IgD-negative memory B cell (primary cell): ENCODE results near the gene UVSSA. TPM values are rescaled to one million over a fixed set of nuclear protein-coding genes. Genes with fewer than 3 reads are reported as not detected.
A peak's percentile ranks its signal among the peaks of the same experiment; 100 is the strongest.

Source experiments
- H3K27ac Mint-ChIP-seq, 3 donors: one replicate each; pipeline ENCODE4 v1.8.0; 2020 to 2022; ENCODE audit warnings: mild to moderate bottlenecking in 3 of 3, mixed read lengths in 3 of 3, moderate library complexity in 1 of 3
- H3K27me3 Mint-ChIP-seq: one replicate; pipeline ENCODE4 v1.8.0; 2021; ENCODE audit warnings: mixed read lengths
- H3K36me3 Mint-ChIP-seq: one replicate; pipeline ENCODE4 v1.8.0; 2020; ENCODE audit warnings: mild to moderate bottlenecking, mixed read lengths
- H3K4me1 Mint-ChIP-seq, 3 donors: one replicate each; pipeline ENCODE4 v1.8.0; 2020 to 2022; ENCODE audit warnings: mixed read lengths in 3 of 3, mild to moderate bottlenecking in 1 of 3
- H3K4me3 Mint-ChIP-seq, 4 donors: one replicate each; pipeline ENCODE4 v1.8.0; 2020 to 2022; ENCODE audit warnings: mild to moderate bottlenecking in 4 of 4, mixed read lengths in 4 of 4, moderate library complexity in 3 of 4
- H3K9me3 Mint-ChIP-seq, 3 donors: one replicate each; pipeline ENCODE4 v1.8.0; 2020 to 2021; ENCODE audit warnings: mixed read lengths in 3 of 3, mild to moderate bottlenecking in 1 of 3
- polyA plus RNA-seq: library from polyadenylated mRNA; unstranded; fragments of 300-500 nt; fragmentation: Illumina TruSeq; gene quantifications from one replicate; pipeline ENCODE4 v1.2.3, GENCODE V29; 2021

Gene UVSSA
- polyA plus RNA-seq, 1 donor from 2014 or later, result 9.5 TPM

GRCh38 chr4:1402021-1402515 lies 55.1 kb downstream of the UVSSA start:
- Mint-ChIP-seq H3K9me3 (peaks cover 0 to 2% (median 0%) of the 10 kb centered on the region in 3 donors), H3K27ac (no peak overlapping the region), H3K4me1 (no peaks in the 10 kb centered on the region), H3K36me3 (no peaks in the 10 kb centered on the region), H3K27me3 (peaks cover 12% of the 10 kb centered on the region), H3K4me3 (no peak overlapping the region)

DNA sequence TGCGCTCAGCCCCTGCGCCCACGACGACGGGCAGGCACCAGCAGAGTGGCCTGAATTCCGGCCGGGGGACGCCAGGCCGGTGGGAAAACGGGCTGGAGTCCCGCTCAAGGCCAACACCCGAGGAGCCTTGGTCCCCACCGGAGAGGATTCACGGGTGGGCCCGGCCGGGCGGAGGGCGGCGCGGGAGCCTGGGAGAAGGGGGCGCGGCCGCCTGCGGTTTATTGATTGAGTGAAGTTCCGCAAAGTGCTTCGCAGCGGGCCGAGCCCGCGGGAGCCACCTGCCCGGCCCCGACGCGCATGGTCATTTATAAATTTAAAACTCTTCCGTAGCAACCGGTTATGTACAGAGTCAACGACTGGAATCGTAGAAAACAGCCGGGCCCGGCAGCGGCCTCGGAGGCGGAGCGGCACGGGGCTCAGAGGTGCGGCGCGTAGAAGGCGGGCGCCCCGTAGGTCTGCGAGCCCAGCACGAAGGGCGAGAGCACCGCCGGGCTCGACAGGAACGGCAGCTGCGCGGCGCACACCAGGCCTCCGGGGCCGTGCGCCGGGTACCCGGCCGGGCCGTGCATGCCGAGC lies 55.6 kb downstream of the UVSSA start:
- no peaks in the 10 kb centered on the region for H3K4me1 Mint-ChIP-seq
- H3K9me3 Mint-ChIP-seq, result peaks cover 0 to 2% (median 0%) of the 10 kb centered on the region in 3 donors
- H3K27me3 Mint-ChIP-seq, result peaks cover 17% of the 10 kb centered on the region
- H3K27ac Mint-ChIP-seq, result no peak overlapping the region
- H3K36me3 Mint-ChIP-seq, result no peaks in the 10 kb centered on the region
- no peak overlapping the region for H3K4me3 Mint-ChIP-seq

GRCh38 chr4:1403177-1403583 lies 56.2 kb downstream of the UVSSA start:
- H3K4me3 Mint-ChIP-seq, result no peak overlapping the region
- no peaks in the 10 kb centered on the region for H3K36me3 Mint-ChIP-seq

DNA sequence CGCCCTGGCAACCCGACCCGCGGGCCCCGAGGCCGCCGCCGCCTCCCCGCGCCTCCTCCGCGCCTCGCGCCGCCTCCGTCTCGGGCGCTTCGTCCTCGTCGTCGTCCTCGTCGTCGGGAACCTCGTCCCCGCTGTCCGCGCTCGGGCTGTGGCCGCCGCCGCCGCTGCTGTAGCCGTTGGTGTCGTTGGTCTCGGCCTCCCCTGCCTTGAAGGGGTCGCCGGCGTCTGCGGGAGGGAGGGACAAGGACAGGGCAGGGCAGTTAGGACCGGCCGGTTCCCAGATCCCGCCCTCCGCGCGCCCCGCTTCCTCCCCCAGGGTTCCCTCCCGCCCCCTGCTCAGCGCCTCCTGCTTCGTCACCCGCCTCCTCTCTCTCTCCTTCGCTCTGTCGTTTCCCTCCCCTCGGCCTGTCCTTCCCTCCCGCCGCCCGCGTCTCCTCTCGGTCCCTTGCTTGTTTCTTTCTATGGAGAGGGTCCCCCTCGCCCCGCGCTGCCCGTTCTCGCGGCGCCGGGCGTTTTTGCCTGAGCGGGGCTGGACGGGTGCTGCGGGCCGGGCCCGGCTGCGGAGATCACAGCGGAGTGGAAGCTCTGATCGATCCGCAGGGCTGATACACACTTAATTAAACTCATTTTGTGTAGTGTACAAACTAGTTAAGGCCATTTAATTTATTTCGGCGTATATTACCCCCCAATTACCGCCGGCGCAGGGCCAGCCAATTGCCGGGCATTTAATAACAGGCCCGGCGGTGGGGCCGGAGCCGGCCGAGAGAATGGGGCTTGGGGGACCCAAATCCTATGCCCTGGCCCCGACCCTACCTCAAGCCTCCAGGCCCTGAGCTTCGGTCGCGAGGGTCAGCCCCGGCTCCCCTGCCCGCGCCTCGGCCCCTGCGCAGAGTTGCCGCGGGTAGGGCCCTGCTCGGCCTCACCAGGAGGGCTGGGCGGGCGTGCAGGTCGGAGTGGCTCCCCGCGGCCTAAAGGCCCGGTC lies 56.9 kb downstream of the UVSSA start:
- Mint-ChIP-seq H3K4me1 (peaks cover 0 to 2% (median 0%) of the 10 kb centered on the region in 3 donors), H3K36me3 (no peaks in the 10 kb centered on the region), H3K27me3 (peaks cover 26% of the 10 kb centered on the region), H3K9me3 (peaks cover 0 to 2% (median 0%) of the 10 kb centered on the region in 3 donors), H3K27ac (no peak overlapping the region), H3K4me3 (no peak overlapping the region)

More at GRCh38 chr4:1403177-1403583, 56.2 kb downstream of the UVSSA start:
- peaks cover 20% of the 10 kb centered on the region for H3K27me3 Mint-ChIP-seq
- H3K27ac Mint-ChIP-seq, result no peak overlapping the region
- no peaks in the 10 kb centered on the region for H3K4me1 Mint-ChIP-seq
- H3K9me3 Mint-ChIP-seq, result peaks cover 0 to 2% (median 0%) of the 10 kb centered on the region in 3 donors

GRCh38 chr4:1404573-1405253 lies 57.7 kb downstream of the UVSSA start:
- H3K4me1 Mint-ChIP-seq, result peaks cover 0 to 2% (median 0%) of the 10 kb centered on the region in 3 donors
- H3K9me3 Mint-ChIP-seq, result no peaks in the 10 kb centered on the region
- peaks cover 31% of the 10 kb centered on the region for H3K27me3 Mint-ChIP-seq
- H3K4me3 Mint-ChIP-seq, result no peak overlapping the region
- no peaks in the 10 kb centered on the region for H3K36me3 Mint-ChIP-seq
- H3K27ac Mint-ChIP-seq, result no peak overlapping the region

- H3K36me3 Mint-ChIP-seq, result no peaks in the 10 kb centered on the region
- no peaks in the 10 kb centered on the region for H3K9me3 Mint-ChIP-seq
- H3K4me1 Mint-ChIP-seq, result peaks cover 0 to 2% (median 0%) of the 10 kb centered on the region in 3 donors
- H3K27me3 Mint-ChIP-seq, result peaks cover 32% of the 10 kb centered on the region
- no peak overlapping the region for H3K4me3 Mint-ChIP-seq
- no peak overlapping the region for H3K27ac Mint-ChIP-seq
These were observed 58.2 kb downstream of the UVSSA start for GRCh38 chr4:1405254-1405635.

GRCh38 chr4:1405636-1406393 lies 58.8 kb downstream of the UVSSA start:
- no peak overlapping the region for H3K27ac Mint-ChIP-seq
- H3K4me3 Mint-ChIP-seq, result no peak overlapping the region
- no peaks in the 10 kb centered on the region for H3K9me3 Mint-ChIP-seq
- peaks cover 0 to 2% (median 0%) of the 10 kb centered on the region in 3 donors for H3K4me1 Mint-ChIP-seq
- H3K27me3 Mint-ChIP-seq, result peaks cover 35% of the 10 kb centered on the region
- no peaks in the 10 kb centered on the region for H3K36me3 Mint-ChIP-seq

GRCh38 chr4:1406394-1406980 lies 59.5 kb downstream of the UVSSA start, which contains the start of gene NKX1-1:
NKX1-1 (minus strand) TSS chr4:1406442; CDS start chr4:1406442, 0 bp downstream.
- Mint-ChIP-seq H3K4me1 (peaks cover 0 to 2% (median 0%) of the 10 kb centered on the region in 3 donors), H3K4me3 (peak within 1 kb of the TSS in 1 of 4 donors; percentile 77), H3K27ac (peak within 1 kb of the TSS in 2 of 3 donors; percentile 56 to 67), H3K36me3 (no peaks in the 10 kb centered on the region), H3K9me3 (no peaks in the 10 kb centered on the region), H3K27me3 (peaks cover 40% of the 10 kb centered on the region)

- peak overlapping the region in 2 of 3 donors; percentile 56 to 67 for H3K27ac Mint-ChIP-seq
- no peaks in the 10 kb centered on the region for H3K9me3 Mint-ChIP-seq
- H3K4me3 Mint-ChIP-seq, result peak overlapping the region in 1 of 4 donors; percentile 77
- H3K36me3 Mint-ChIP-seq, result no peaks in the 10 kb centered on the region
- H3K4me1 Mint-ChIP-seq, result peaks cover 0 to 2% (median 0%) of the 10 kb centered on the region in 3 donors
- peaks cover 38% of the 10 kb centered on the region for H3K27me3 Mint-ChIP-seq
These were observed 60.1 kb downstream of the UVSSA start for GRCh38 chr4:1406981-1407656.

- H3K27me3 Mint-ChIP-seq, result peaks cover 38% of the 10 kb centered on the region
- H3K4me1 Mint-ChIP-seq, result peaks cover 0 to 2% (median 0%) of the 10 kb centered on the region in 3 donors
- peak overlapping the region in 1 of 4 donors; percentile 77 for H3K4me3 Mint-ChIP-seq
- no peaks in the 10 kb centered on the region for H3K36me3 Mint-ChIP-seq
- H3K27ac Mint-ChIP-seq, result peak overlapping the region in 2 of 3 donors; percentile 56 to 81
- H3K9me3 Mint-ChIP-seq, result no peaks in the 10 kb centered on the region
These were observed 60.8 kb downstream of the UVSSA start for GRCh38 chr4:1407657-1408333.

DNA sequence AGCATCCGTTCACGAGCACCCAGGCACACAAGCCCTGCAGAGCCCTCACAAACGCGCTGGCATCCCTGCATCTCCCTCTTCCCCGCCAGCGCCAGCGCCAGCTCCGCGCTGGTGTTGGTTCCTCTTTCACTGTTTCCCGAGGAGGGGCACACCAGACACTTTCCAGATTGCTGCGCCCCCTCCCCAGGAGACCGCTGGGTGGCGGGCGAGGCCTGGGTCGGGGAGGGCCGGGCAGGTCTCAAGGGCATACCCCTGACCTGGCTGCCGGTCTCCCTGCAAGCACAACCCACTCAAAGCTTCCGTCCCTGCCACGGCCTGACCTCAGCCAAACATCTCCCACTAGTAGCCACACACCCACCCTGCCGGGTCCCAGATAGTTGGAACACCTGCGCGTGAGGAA lies 61.4 kb downstream of the UVSSA start:
- peak overlapping the region in 2 of 3 donors; percentile 45 to 80 for H3K27ac Mint-ChIP-seq
- H3K9me3 Mint-ChIP-seq, result no peaks in the 10 kb centered on the region
- peaks cover 0 to 2% (median 0%) of the 10 kb centered on the region in 3 donors for H3K4me1 Mint-ChIP-seq
- peak overlapping the region in 1 of 4 donors; percentile 24 for H3K4me3 Mint-ChIP-seq
- H3K27me3 Mint-ChIP-seq, result peaks cover 40% of the 10 kb centered on the region
- no peaks in the 10 kb centered on the region for H3K36me3 Mint-ChIP-seq

DNA sequence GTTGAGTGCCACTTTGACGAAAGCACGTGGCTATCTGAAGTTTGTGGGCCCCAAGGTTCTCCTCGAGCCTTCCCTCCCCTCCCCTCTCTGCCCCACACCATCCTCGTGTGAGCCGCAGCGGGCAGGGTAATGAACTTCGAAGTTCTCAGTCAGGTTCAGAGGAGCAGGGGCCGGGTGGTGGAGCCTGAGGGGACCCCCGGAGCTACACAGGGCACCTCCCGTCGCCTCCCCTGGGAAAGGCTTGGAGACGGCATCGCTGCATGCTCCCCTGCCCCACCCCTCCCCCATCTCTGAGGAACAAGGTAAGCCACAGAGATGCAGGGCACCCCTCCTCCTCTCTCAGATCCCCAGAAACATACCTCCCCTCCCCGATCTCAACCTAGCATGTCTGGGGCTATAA lies 62.1 kb downstream of the UVSSA start:
- Mint-ChIP-seq H3K27ac (no peak overlapping the region), H3K4me1 (peaks cover 0 to 2% (median 0%) of the 10 kb centered on the region in 3 donors), H3K4me3 (no peak overlapping the region), H3K9me3 (peaks cover 0 to 2% (median 0%) of the 10 kb centered on the region in 3 donors), H3K36me3 (no peaks in the 10 kb centered on the region), H3K27me3 (peaks cover 43% of the 10 kb centered on the region)
